Measurements from ENCODE around the gene ANKRD24. TPM values are rescaled to one million over a fixed set of nuclear protein-coding genes. Genes with fewer than 3 reads are reported as not detected.

Gene ANKRD24
- total and polyA plus RNA-seq, 2 experiments from 2014 or later: 1.5 to 3.4 TPM

- Histone ChIP-seq H3K36me3 (replicated peaks; ENCODE audit: insufficient read depth, low read depth) (no peaks in the 10 kb centered on the region), H3K9me2 (replicated peaks; ENCODE audit: insufficient read depth) (no peaks in the 10 kb centered on the region), H3K27me3 (no peaks in the 10 kb centered on the region), H4K20me1 (ENCODE audit: insufficient read depth, poor library complexity, severe bottlenecking) (no peaks in the 10 kb centered on the region), H2AFZ (no peak overlapping the region), H3K27ac (no peak overlapping the region), H3K9me3 (ENCODE audit: low read depth) (no peaks in the 10 kb centered on the region), H3K79me2 (peaks cover 19% of the 10 kb centered on the region), H3K4me2 (no peak overlapping the region), H3K4me3 (no peak overlapping the region), H3K4me1 (ENCODE audit: insufficient read depth) (peaks cover 4% of the 10 kb centered on the region)
- no peak for DNase-seq (ENCODE audit: low spot score)
- WGBS (ENCODE audit: low lambda C conversion rate, missing lambda C conversion rate): 96% methylated on average over 2 of the region's 2 CpGs
- TF ChIP-seq EZH2phosphoT487 (IDR thresholded peaks at IDR 0.05; ENCODE audit: low read depth, severe bottlenecking, unreplicated experiment): no peak
- TF ChIP-seq CTCF (IDR thresholded peaks at IDR 0.05; ENCODE audit: poor library complexity): no peak
Observed at GRCh38 chr19:4184718-4185352, 2.3 kb downstream of the ANKRD24 start.

- H3K9me3 ChIP-seq (ENCODE audit: low read depth): no peaks in the 10 kb centered on the region
- H3K27me3 ChIP-seq: no peaks in the 10 kb centered on the region
- DNase-seq (ENCODE audit: low spot score): no peak
- peaks cover 15% of the 10 kb centered on the region for H3K79me2 ChIP-seq
- no peak overlapping the region for H3K4me2 ChIP-seq
- no peaks in the 10 kb centered on the region for H4K20me1 ChIP-seq (ENCODE audit: insufficient read depth, poor library complexity, severe bottlenecking)
- H2AFZ ChIP-seq: no peak overlapping the region
- 92% methylated on average over 9 of the region's 9 CpGs for WGBS (ENCODE audit: low lambda C conversion rate, missing lambda C conversion rate)
- peaks cover 4% of the 10 kb centered on the region for H3K4me1 ChIP-seq (ENCODE audit: insufficient read depth)
- H3K36me3 ChIP-seq (replicated peaks; ENCODE audit: insufficient read depth, low read depth): no peaks in the 10 kb centered on the region
- no peak overlapping the region for H3K4me3 ChIP-seq
- no peak overlapping the region for H3K27ac ChIP-seq
- TF ChIP-seq CTCF (IDR thresholded peaks at IDR 0.05; ENCODE audit: poor library complexity) (no peak), EZH2 (IDR thresholded peaks at IDR 0.05; ENCODE audit: borderline replicate concordance) (no peak), EZH2phosphoT487 (IDR thresholded peaks at IDR 0.05; ENCODE audit: low read depth, severe bottlenecking, unreplicated experiment) (no peak)
- no peaks in the 10 kb centered on the region for H3K9me2 ChIP-seq (replicated peaks; ENCODE audit: insufficient read depth)
Observed at GRCh38 chr19:4185413-4186086, 3.1 kb downstream of the ANKRD24 start.

GRCh38 chr19:4186087-4186993, 3.9 kb downstream of the ANKRD24 start:
- TF ChIP-seq EZH2 (IDR thresholded peaks at IDR 0.05; ENCODE audit: borderline replicate concordance) (no peak), CTCF (IDR thresholded peaks at IDR 0.05; ENCODE audit: poor library complexity) (peak; percentile 74)
- no peaks in the 10 kb centered on the region for H3K36me3 ChIP-seq (replicated peaks; ENCODE audit: insufficient read depth, low read depth)
- H3K4me3 ChIP-seq: no peak overlapping the region
- DNase-seq (ENCODE audit: low spot score): peak; percentile 88
- peaks cover 9% of the 10 kb centered on the region for H3K79me2 ChIP-seq
- H4K20me1 ChIP-seq (ENCODE audit: insufficient read depth, poor library complexity, severe bottlenecking): no peaks in the 10 kb centered on the region
- no peaks in the 10 kb centered on the region for H3K27me3 ChIP-seq
- H2AFZ ChIP-seq: no peak overlapping the region
- WGBS (ENCODE audit: low lambda C conversion rate, missing lambda C conversion rate): 39% methylated on average over 22 of the region's 22 CpGs
- no peaks in the 10 kb centered on the region for H3K9me2 ChIP-seq (replicated peaks; ENCODE audit: insufficient read depth)
- H3K4me2 ChIP-seq: no peak overlapping the region
- peaks cover 4% of the 10 kb centered on the region for H3K4me1 ChIP-seq (ENCODE audit: insufficient read depth)
- no peak overlapping the region for H3K27ac ChIP-seq
- H3K9me3 ChIP-seq (ENCODE audit: low read depth): no peaks in the 10 kb centered on the region

All from hepatocyte (in vitro differentiated cells).